K562 treated with DMSO at 1 percent for 4 hours (cell line): ENCODE data around the gene BARHL1. TPM values are rescaled to one million over a fixed set of nuclear protein-coding genes. Genes with fewer than 3 reads are reported as not detected.

Source experiments
- total RNA-seq: library from RNA; unstranded; fragments of 300-600 nt; gene quantifications from 2 replicates; pipeline ENCODE4 v1.2.3, GENCODE V29; 2022; ENCODE audit not compliant: insufficient read depth

The BARHL1 gene
- total RNA-seq = not detected in 2 replicates

GRCh38 chr9:132582276-132582785, at the start of gene BARHL1:
Gene BARHL1 (plus strand): TSS chr9:132582606. CDS start chr9:132582798, 192 bp downstream.

Other genes with a start within 250 kb of the BARHL1 start
- 13.3 and 17.5 TPM in 2 replicates for gene SETX, start 227.6 kb upstream of the BARHL1 start, total RNA-seq
- gene TTF1, start 175.8 kb upstream of the BARHL1 start, total RNA-seq = 12.4 and 15.7 TPM in 2 replicates
- not detected in 2 replicates for gene CFAP77, start 172.4 kb upstream of the BARHL1 start, total RNA-seq
- 4.5 and 7.2 TPM in 2 replicates for gene DDX31, start 87.4 kb downstream of the BARHL1 start, total RNA-seq
- gene GTF3C4, start 87.9 kb downstream of the BARHL1 start, total RNA-seq = 5.5 and 7.1 TPM in 2 replicates